ENCODE results near the gene PRKCA.

The PRKCA gene

GRCh38 chr17:66378296-66378695, 75.9 kb downstream of the PRKCA start:
- H3K4me3 ChIP-seq (ENCODE audit: low read depth, low read length), result no peak overlapping the region
- no peak for TF ChIP-seq CTCF (IDR thresholded peaks at IDR 0.05; ENCODE audit: control insufficient read depth, extremely low read depth, insufficient read depth)
- DNase-seq (ENCODE audit: low read depth), result no peak

- no peak for TF ChIP-seq CTCF (IDR thresholded peaks at IDR 0.05; ENCODE audit: control insufficient read depth, extremely low read depth, insufficient read depth)
- no peak for DNase-seq (ENCODE audit: low read depth)
- no peak overlapping the region for H3K4me3 ChIP-seq (ENCODE audit: low read depth, low read length)
Observed at GRCh38 chr17:66379544-66379943, 77.1 kb downstream of the PRKCA start.

- no peak overlapping the region for H3K4me3 ChIP-seq (ENCODE audit: low read depth, low read length)
- no peak for DNase-seq (ENCODE audit: low read depth)
- no peak for TF ChIP-seq CTCF (IDR thresholded peaks at IDR 0.05; ENCODE audit: control insufficient read depth, extremely low read depth, insufficient read depth)
Observed at GRCh38 chr17:66379996-66380395, 77.6 kb downstream of the PRKCA start.

- TF ChIP-seq CTCF (IDR thresholded peaks at IDR 0.05; ENCODE audit: control insufficient read depth, extremely low read depth, insufficient read depth), result no peak
- DNase-seq (ENCODE audit: low read depth), result no peak
- H3K4me3 ChIP-seq (ENCODE audit: low read depth, low read length), result no peak overlapping the region
Observed at GRCh38 chr17:66381701-66382362, 79.4 kb downstream of the PRKCA start.

- no peak overlapping the region for H3K4me3 ChIP-seq (ENCODE audit: low read depth, low read length)
- no peak for DNase-seq (ENCODE audit: low read depth)
- TF ChIP-seq CTCF (IDR thresholded peaks at IDR 0.05; ENCODE audit: control insufficient read depth, extremely low read depth, insufficient read depth), result no peak
Observed at GRCh38 chr17:66383333-66383732, 80.9 kb downstream of the PRKCA start.

- no peak for TF ChIP-seq CTCF (IDR thresholded peaks at IDR 0.05; ENCODE audit: control insufficient read depth, extremely low read depth, insufficient read depth)
- no peak overlapping the region for H3K4me3 ChIP-seq (ENCODE audit: low read depth, low read length)
- no peak for DNase-seq (ENCODE audit: low read depth)
Observed at GRCh38 chr17:66386498-66387351, 84.3 kb downstream of the PRKCA start.
